Psoas muscle (tissue), 8 donors: ENCODE measurements around the gene SAP30BP. TPM values are rescaled to one million over a fixed set of nuclear protein-coding genes. Genes with fewer than 3 reads are reported as not detected.

ENCODE experiments used
- ATAC-seq, 4 donors: fragments of 200-7000 bp; cut with Tn5 transposase; one replicate each; pipeline ENCODE4 v1.9.1; 2020; ENCODE audit warnings: moderate library complexity in 3 of 4, mild to moderate bottlenecking in 2 of 4
- DNase-seq, 2 donors: peaks; one replicate each; pipeline ENCODE4 v3.0.0-alpha.2; 2020
- H3K27ac ChIP-seq: fragments of 200-600 bp; one replicate; pipeline ENCODE4 v1.8.0; 2022
- H3K27me3 ChIP-seq, 3 donors: fragments of 200-600 bp in 1 of 3; one replicate each; pipeline versions ENCODE4 v1.6.1 to v1.8.0; 2013 to 2022; ENCODE audit warnings: low read length in 2 of 3, mild to moderate bottlenecking in 2 of 3, moderate library complexity in 1 of 3; ENCODE audit not compliant: insufficient read depth in 3 of 3
- H3K36me3 ChIP-seq, 2 donors: fragments of 200-600 bp in 1 of 2; one replicate each; pipeline versions ENCODE4 v1.6.1 to v1.8.0; 2013 to 2022; ENCODE audit warnings: low read depth in 1 of 2, mild to moderate bottlenecking in 1 of 2, moderate library complexity in 1 of 2; ENCODE audit not compliant: insufficient read depth in 1 of 2
- H3K4me1 ChIP-seq: fragments of 200-600 bp; one replicate; pipeline ENCODE4 v1.8.0; 2022
- H3K4me3 ChIP-seq: fragments of 200-600 bp; one replicate; pipeline ENCODE4 v1.8.0; 2022; ENCODE audit warnings: mild to moderate bottlenecking
- H3K9me3 ChIP-seq: fragments of 200-600 bp; one replicate; pipeline ENCODE4 v1.8.0; 2022
- WGBS, 3 donors: extraction: QIAGEN DNeasy Blood & Tissue Kit; methylation state at CpG; one replicate each; pipeline versions ENCODE4 v1.1.6 to v1.1.7; 2013; 5-methylcytosine and 5-hydroxymethylcytosine counted together
- intact Hi-C, 2 donors: fragments of 100-400 bp; cut with DNase I; formaldehyde crosslinking; loops; one replicate each; pipeline versions ENCODE4 v1.11.0 to v1.14.2; 2022
- polyA plus RNA-seq, 3 donors: library from polyadenylated mRNA; stranded (reverse); fragments of 200-250 nt; gene quantifications; one replicate each; pipeline ENCODE4 v1.2.3, GENCODE V29; 2013
- total RNA-seq, 4 donors: library from RNA; stranded (reverse); fragmentation: NEBNext Ultra II Directional in 2 of 4; extraction: Animal tissue kit (Norgen Biotek cat#: 25700) in 2 of 4; gene quantifications; one replicate each; pipeline versions ENCODE4 v1.2.1 to v1.2.4, GENCODE V29; 2021 to 2023
- TF ChIP-seq, protein P1 (sequence below): fragments of 200-600 bp; IDR thresholded peaks from one replicate; pipeline ENCODE4 v1.8.0; 2022; ENCODE audit warnings: antibody characterized with exemption
- donor health status: healthy with polysubstance abuse.
- donor health status: DM: no; HTN: no; CAD: no; lungs with moderate emphysema.
- donor health status: Bipolar disorder and iron deficiency.
- donor health status: healthy.
- donor health status: DM: yes; HTN: yes; CAD: no.
- donor health status: DM: no; HTN: no; CAD: no.
- donor health status: DM: no; HTN: no; CAD: no.
- donor health status: DM: yes; HTN: yes; CAD: no.

Gene SAP30BP
- total and polyA plus RNA-seq, 7 donors: 40.9 to 123 (median 68.5) TPM

DNA sequence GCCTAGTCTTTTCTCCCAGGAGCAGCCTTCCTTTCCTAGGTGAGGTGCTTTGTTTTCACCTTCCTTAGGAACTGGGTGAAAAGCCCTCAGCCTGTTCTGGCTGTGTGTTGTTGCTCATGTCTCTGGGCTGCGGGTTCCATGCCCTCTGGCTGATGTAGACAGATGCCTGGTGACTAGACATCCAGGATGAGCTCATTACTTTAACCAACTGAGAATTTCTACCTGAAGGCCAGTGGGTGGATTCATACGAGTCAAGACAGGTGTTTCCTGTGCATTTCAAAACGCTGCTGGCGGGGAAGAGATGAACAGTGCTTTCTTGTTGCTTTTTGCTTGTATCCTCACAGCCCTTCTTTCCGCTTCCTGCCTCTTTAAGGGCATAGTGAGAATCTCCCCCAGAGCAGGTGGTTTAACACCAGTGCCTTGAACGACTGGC lies 22.3 kb downstream of the SAP30BP start:
- TF ChIP-seq, protein P1, sequence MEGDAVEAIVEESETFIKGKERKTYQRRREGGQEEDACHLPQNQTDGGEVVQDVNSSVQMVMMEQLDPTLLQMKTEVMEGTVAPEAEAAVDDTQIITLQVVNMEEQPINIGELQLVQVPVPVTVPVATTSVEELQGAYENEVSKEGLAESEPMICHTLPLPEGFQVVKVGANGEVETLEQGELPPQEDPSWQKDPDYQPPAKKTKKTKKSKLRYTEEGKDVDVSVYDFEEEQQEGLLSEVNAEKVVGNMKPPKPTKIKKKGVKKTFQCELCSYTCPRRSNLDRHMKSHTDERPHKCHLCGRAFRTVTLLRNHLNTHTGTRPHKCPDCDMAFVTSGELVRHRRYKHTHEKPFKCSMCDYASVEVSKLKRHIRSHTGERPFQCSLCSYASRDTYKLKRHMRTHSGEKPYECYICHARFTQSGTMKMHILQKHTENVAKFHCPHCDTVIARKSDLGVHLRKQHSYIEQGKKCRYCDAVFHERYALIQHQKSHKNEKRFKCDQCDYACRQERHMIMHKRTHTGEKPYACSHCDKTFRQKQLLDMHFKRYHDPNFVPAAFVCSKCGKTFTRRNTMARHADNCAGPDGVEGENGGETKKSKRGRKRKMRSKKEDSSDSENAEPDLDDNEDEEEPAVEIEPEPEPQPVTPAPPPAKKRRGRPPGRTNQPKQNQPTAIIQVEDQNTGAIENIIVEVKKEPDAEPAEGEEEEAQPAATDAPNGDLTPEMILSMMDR: no peak
- peaks cover 60% of the 10 kb centered on the region for H3K4me1 ChIP-seq
- intact Hi-C loops: no loop called here
- peaks cover 0 to 4% of the 10 kb centered on the region in 2 donors for H3K36me3 ChIP-seq
- peak overlapping the region; percentile 9 for H3K27ac ChIP-seq
- WGBS, 3 donors: 72 to 74% (median 73%) methylated on average over 6 of the region's 6 CpGs
- DNase-seq (no peak), ATAC-seq (no peak)
- H3K9me3 ChIP-seq: no peaks in the 10 kb centered on the region
- no peak overlapping the region for H3K4me3 ChIP-seq
- no peaks in the 10 kb centered on the region for H3K27me3 ChIP-seq

- intact Hi-C loops: no loop called here
Observed at GRCh38 chr17:75691371-75691791, 24.2 kb downstream of the SAP30BP start.

GRCh38 chr17:75691801-75692626 lies 24.9 kb downstream of the SAP30BP start:
- DNase-seq (no peak), ATAC-seq (no peak)
- Histone ChIP-seq H3K4me1 (peaks cover 78% of the 10 kb centered on the region), H3K36me3 (peaks cover 0 to 12% of the 10 kb centered on the region in 2 donors), H3K27ac (peak overlapping the region; percentile 85), H3K27me3 (no peaks in the 10 kb centered on the region), H3K9me3 (no peaks in the 10 kb centered on the region), H3K4me3 (no peak overlapping the region)
- intact Hi-C loops: no loop called here
- WGBS, 3 donors: 64 to 72% (median 66%) methylated on average over 14 of the region's 14 CpGs
- TF ChIP-seq, protein P1: no peak

More at GRCh38 chr17:75691371-75691791, 24.2 kb downstream of the SAP30BP start:
- TF ChIP-seq, protein P1: no peak
- 86 to 88% (median 87%) methylated on average over 5 of the region's 5 CpGs for WGBS, 3 donors
- Histone ChIP-seq H3K27ac (no peak overlapping the region), H3K36me3 (peaks cover 0 to 12% of the 10 kb centered on the region in 2 donors), H3K4me3 (no peak overlapping the region), H3K27me3 (no peaks in the 10 kb centered on the region), H3K9me3 (no peaks in the 10 kb centered on the region), H3K4me1 (peaks cover 77% of the 10 kb centered on the region)
- ATAC-seq (no peak), DNase-seq (no peak)

DNA sequence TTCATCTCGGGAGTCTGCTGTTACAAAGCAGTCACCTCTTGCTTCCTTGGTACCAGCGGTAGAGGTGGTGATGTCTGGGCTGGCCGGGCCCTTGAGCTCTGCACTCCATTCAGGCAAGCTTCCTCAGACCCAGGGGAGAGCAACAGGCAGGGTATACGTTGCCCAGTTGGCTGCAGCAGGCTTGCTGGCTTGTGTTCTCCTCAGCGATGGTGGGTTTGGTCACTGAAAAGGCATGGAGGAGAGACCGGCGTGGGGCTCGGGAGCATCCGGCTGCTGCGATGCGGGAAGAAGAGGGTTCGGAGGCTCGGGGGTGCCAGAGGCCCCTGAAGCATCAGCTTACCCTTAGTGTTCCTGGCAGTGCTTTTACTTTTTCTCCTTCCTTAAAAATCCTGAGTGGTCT lies 25.8 kb downstream of the SAP30BP start:
- WGBS, 3 donors: 46 to 77% (median 50%) methylated on average over 13 of the region's 13 CpGs
- H3K4me1 ChIP-seq: peaks cover 80% of the 10 kb centered on the region
- TF ChIP-seq, protein P1: no peak
- DNase-seq: no peak
- H3K4me3 ChIP-seq: no peak overlapping the region
- H3K9me3 ChIP-seq: no peaks in the 10 kb centered on the region
- no peaks in the 10 kb centered on the region for H3K27me3 ChIP-seq
- no peak for ATAC-seq
- peaks cover 0 to 9% of the 10 kb centered on the region in 2 donors for H3K36me3 ChIP-seq
- H3K27ac ChIP-seq: peak overlapping the region; percentile 85
- intact Hi-C loops: no loop called here
